GM10248 (cell line): ENCODE measurements around the gene CYP27C1.
"Not testable (repeated sequence)": the region's sequence is repeated elsewhere in the genome, so short reads cannot be mapped to it uniquely, and the experiment has no call there.

Experiments
- CTCF ChIA-PET: fragments of 300-600 bp; sonication (Branson Sonifier 250); formaldehyde crosslinking; extraction: SDS; loops from one replicate; lab custom pipeline; 2021; ENCODE audit warnings: antibody characterized with exemption; lab: Yijun Ruan, JAX
- POLR2A ChIA-PET: fragments of 350-650 bp; sonication (Branson Sonifier 250); formaldehyde crosslinking; extraction: SDS; loops from one replicate; lab custom pipeline; 2020; ENCODE audit warnings: antibody characterized with exemption; lab: Yijun Ruan, JAX
- DNase-seq: peaks from one replicate; pipeline ENCODE4 v3.0.0; 2012; ENCODE audit errors: extremely low spot score
- CTCF ChIP-seq: IDR thresholded peaks from 2 replicates; pipeline ENCODE4 v1.5.1; 2012; ENCODE audit warnings: mild to moderate bottlenecking, low read depth; ENCODE audit errors: extremely low read depth, missing control alignments, control extremely low read depth

The CYP27C1 gene

GRCh38 chr2:127225186-127225960 lies 5.3 kb upstream of the CYP27C1 start:
- ChIA-PET POLR2A (no interaction called here), CTCF (no interaction called here)
- DNase-seq = no peak
- TF ChIP-seq CTCF = no peak

- DNase-seq, POLR2A ChIA-PET, CTCF ChIA-PET: not testable (repeated sequence)
Observed at GRCh38 chr2:127224135-127224534, 4.0 kb upstream of the CYP27C1 start.

- POLR2A ChIA-PET = no interaction called here
- no peak for TF ChIP-seq CTCF
- CTCF ChIA-PET = no interaction called here
- no peak for DNase-seq
Observed at GRCh38 chr2:127220768-127221527, 849 bp upstream of the CYP27C1 start.

- POLR2A ChIA-PET = no interaction called here
- TF ChIP-seq CTCF = no peak
- CTCF ChIA-PET = no interaction called here
- DNase-seq = no peak
Observed at GRCh38 chr2:127219171-127220070, 678 bp downstream of the CYP27C1 start.

GRCh38 chr2:127218812-127219170 lies 1.3 kb downstream of the CYP27C1 start:
- CTCF ChIA-PET = no interaction called here
- POLR2A ChIA-PET = no interaction called here
- TF ChIP-seq CTCF = no peak
- DNase-seq = no peak

- ChIA-PET POLR2A (no interaction called here), CTCF (interaction anchor here (2.1 kb wide), 1 partner anchor 11 kb away, joined by 5 read pairs; no protein-coding TSS in a partner anchor)
- peak; percentile 9 for DNase-seq
- no peak for TF ChIP-seq CTCF
Observed at GRCh38 chr2:127217470-127218325, 2.4 kb downstream of the CYP27C1 start.
